Smooth muscle cell (in vitro differentiated cells): Measurements from ENCODE around the gene PPP2R1A. TPM values are rescaled to one million over a fixed set of nuclear protein-coding genes. Genes with fewer than 3 reads are reported as not detected.

ENCODE experiments used
- DNase-seq: peaks from one replicate; lab custom pipeline; 2025; ENCODE audit not compliant: unreplicated experiment; lab: John Stamatoyannopoulos, UW
- H2AFZ ChIP-seq: fragments of 200-600 bp; sonication (generic); 2 replicates; pipeline ENCODE4 v1.6.0; 2016; ENCODE audit warnings: antibody characterized with exemption, low read depth, mild to moderate bottlenecking
- H3F3A ChIP-seq: fragments of 200-600 bp; sonication (generic); 2 replicates; pipeline ENCODE4 v1.6.0; 2017; ENCODE audit warnings: antibody characterized with exemption, low read depth
- H3K27ac ChIP-seq: fragments of 200-600 bp; sonication (generic); 2 replicates; pipeline ENCODE4 v1.5.1; 2016; ENCODE audit warnings: low read depth, mild to moderate bottlenecking
- H3K27me3 ChIP-seq: fragments of 200-600 bp; sonication (generic); 2 replicates; pipeline ENCODE4 v1.6.1; 2016; ENCODE audit warnings: low read depth, mild to moderate bottlenecking
- H3K36me3 ChIP-seq: fragments of 200-600 bp; sonication (generic); 2 replicates; pipeline ENCODE4 v1.5.1; 2016; ENCODE audit warnings: low read depth
- H3K4me1 ChIP-seq: fragments of 200-600 bp; sonication (generic); 2 replicates; pipeline ENCODE4 v1.5.1; 2016; ENCODE audit warnings: low read depth
- H3K4me2 ChIP-seq: fragments of 200-600 bp; sonication (generic); 2 replicates; pipeline ENCODE4 v1.6.0; 2016; ENCODE audit warnings: mild to moderate bottlenecking
- H3K4me3 ChIP-seq: fragments of 200-600 bp; sonication (generic); 2 replicates; pipeline ENCODE4 v1.5.1; 2016; ENCODE audit warnings: mild to moderate bottlenecking
- H3K79me2 ChIP-seq: fragments of 200-600 bp; sonication (generic); 2 replicates; pipeline ENCODE4 v1.6.0; 2016; ENCODE audit warnings: low read depth, mild to moderate bottlenecking
- H3K9ac ChIP-seq: fragments of 200-600 bp; sonication (generic); 2 replicates; pipeline ENCODE4 v1.6.0; 2016; ENCODE audit warnings: low read depth
- H3K9me3 ChIP-seq: fragments of 200-600 bp; sonication (generic); replicated peaks from 2 replicates; pipeline ENCODE4 v1.5.1; 2016; ENCODE audit warnings: low read depth
- H4K20me1 ChIP-seq: fragments of 200-600 bp; sonication (generic); 2 replicates; pipeline ENCODE4 v1.6.0; 2016; ENCODE audit warnings: low read depth
- WGBS: methylation state at CpG from one replicate; pipeline ENCODE4 v1.1.7; 2016; ENCODE audit warnings: low lambda C conversion rate; 5-methylcytosine and 5-hydroxymethylcytosine counted together
- microRNA-seq: library from miRNA; unstranded; fragments of <30 nt; microRNA quantifications from one replicate; pipeline ENCODE4, GENCODE V29; 2016; ENCODE audit warnings: borderline number of aligned reads
- polyA plus RNA-seq: library from polyadenylated mRNA; unstranded; fragments of >200 nt; fragmentation: Nextera tagmentation; extraction: Ambion mirVana; gene quantifications from 2 replicates; pipeline ENCODE4 v1.2.1, GENCODE V29; 2016
- small RNA-seq: library from RNA; depleted of rRNA; stranded (forward); fragments of <200 nt; gene quantifications from one replicate; pipeline ENCODE3, GENCODE V24; 2014
- total RNA-seq: library from RNA; depleted of rRNA; stranded (reverse); fragments of >200 nt; gene quantifications from 2 replicates; pipeline ENCODE4 v1.2.3, GENCODE V29; 2014
- TF ChIP-seq, protein P1 (sequence below): fragments of 200-600 bp; sonication (generic); IDR thresholded peaks from 2 replicates; pipeline ENCODE4 v1.5.1; 2017; ENCODE audit warnings: borderline replicate concordance, mild to moderate bottlenecking, antibody characterized with exemption; ENCODE audit not compliant: insufficient read depth, poor library complexity, severe bottlenecking

The PPP2R1A gene
- total and polyA plus RNA-seq, 2 experiments from 2014 or later, result 121 to 265 TPM

DNA sequence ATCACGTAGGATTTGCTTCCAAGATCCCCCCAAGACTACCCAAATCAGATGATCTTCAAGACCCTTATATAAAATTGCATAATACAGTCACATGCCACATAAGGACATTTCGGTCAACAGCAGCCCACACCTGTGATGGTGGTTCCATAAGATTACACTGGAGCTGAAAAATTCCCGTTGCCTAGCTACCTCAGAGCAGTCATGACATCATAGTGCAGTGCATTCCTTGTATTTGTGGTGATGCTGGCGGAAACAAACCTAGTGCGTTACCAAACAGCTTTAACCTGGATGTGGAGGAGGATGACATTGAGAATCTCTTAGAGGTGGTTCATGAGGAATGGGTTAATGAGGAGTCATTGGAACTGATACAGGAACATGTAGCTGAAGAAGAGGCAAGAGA lies 84.3 kb downstream of the PPP2R1A start:
- H3K4me3 ChIP-seq, result no peak overlapping the region
- no peak overlapping the region for H3K27ac ChIP-seq
- TF ChIP-seq, protein P1, sequence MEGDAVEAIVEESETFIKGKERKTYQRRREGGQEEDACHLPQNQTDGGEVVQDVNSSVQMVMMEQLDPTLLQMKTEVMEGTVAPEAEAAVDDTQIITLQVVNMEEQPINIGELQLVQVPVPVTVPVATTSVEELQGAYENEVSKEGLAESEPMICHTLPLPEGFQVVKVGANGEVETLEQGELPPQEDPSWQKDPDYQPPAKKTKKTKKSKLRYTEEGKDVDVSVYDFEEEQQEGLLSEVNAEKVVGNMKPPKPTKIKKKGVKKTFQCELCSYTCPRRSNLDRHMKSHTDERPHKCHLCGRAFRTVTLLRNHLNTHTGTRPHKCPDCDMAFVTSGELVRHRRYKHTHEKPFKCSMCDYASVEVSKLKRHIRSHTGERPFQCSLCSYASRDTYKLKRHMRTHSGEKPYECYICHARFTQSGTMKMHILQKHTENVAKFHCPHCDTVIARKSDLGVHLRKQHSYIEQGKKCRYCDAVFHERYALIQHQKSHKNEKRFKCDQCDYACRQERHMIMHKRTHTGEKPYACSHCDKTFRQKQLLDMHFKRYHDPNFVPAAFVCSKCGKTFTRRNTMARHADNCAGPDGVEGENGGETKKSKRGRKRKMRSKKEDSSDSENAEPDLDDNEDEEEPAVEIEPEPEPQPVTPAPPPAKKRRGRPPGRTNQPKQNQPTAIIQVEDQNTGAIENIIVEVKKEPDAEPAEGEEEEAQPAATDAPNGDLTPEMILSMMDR, result no peak
- H3F3A ChIP-seq, result no peaks in the 10 kb centered on the region
- no peak for DNase-seq
- no peak overlapping the region for H3K4me2 ChIP-seq
- H3K4me1 ChIP-seq, result peaks cover 5% of the 10 kb centered on the region
- no peak overlapping the region for H3K9ac ChIP-seq
- H3K9me3 ChIP-seq, result no peaks in the 10 kb centered on the region
- peaks cover 91% of the 10 kb centered on the region for H3K79me2 ChIP-seq
- 98% methylated on average over 5 of the region's 5 CpGs for WGBS
- H4K20me1 ChIP-seq, result peaks cover 65% of the 10 kb centered on the region
- H2AFZ ChIP-seq, result no peak overlapping the region
- H3K27me3 ChIP-seq, result no peaks in the 10 kb centered on the region
- H3K36me3 ChIP-seq, result peaks cover 7% of the 10 kb centered on the region

DNA sequence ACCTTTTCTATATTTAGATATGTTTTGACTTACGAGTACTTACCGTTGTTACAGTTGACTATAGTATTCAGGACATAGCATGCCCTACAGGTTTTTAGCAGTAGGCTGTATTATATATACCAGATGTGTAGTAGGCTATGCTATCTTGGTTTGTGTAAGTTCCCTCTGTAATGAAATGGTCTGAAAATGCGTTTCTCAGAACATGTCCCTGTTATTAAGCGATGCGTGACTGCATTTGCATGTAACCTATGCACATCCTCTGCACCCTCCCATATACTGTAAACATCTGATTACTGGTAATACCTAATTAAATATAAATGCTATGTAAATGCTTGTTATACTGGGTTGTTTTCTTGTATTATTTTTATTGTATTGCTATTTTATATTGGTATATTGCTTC lies 86.1 kb downstream of the PPP2R1A start:
- WGBS, result 91% methylated on average over 5 of the region's 5 CpGs

DNA sequence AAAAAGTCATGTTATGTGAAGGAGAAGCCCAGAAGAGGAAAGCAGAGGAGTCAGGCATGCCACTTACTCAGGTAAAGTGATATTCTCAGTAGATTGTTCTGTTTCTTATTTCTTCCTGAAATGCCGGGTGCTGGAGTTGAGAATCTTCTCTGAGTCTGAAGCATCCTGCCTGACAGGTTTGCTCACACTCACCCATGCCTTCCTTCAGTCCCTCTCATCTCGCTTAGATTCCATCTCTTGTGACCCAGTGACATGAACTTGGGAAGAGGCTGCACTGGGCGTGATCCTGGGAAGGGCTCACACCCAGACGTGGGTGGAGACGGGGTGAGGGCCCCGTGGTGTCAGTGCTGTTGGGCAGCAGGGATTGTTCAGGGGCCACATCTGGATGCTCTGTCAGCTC lies 87.6 kb downstream of the PPP2R1A start:
- Histone ChIP-seq H3K4me1 (no peaks in the 10 kb centered on the region), H3K9me3 (no peaks in the 10 kb centered on the region), H3K36me3 (peaks cover 7% of the 10 kb centered on the region), H4K20me1 (peaks cover 89% of the 10 kb centered on the region), H3K4me3 (no peak overlapping the region), H3K4me2 (no peak overlapping the region), H2AFZ (no peak overlapping the region), H3K27me3 (no peaks in the 10 kb centered on the region), H3K79me2 (peaks cover 100% of the 10 kb centered on the region), H3F3A (no peaks in the 10 kb centered on the region), H3K9ac (no peak overlapping the region), H3K27ac (peak overlapping the region; percentile 6)
- no peak for DNase-seq
- WGBS, result 77% methylated on average over 6 of the region's 6 CpGs
- TF ChIP-seq, protein P1, result no peak

More for the DNA sequence above, 86.1 kb downstream of the PPP2R1A start:
- peaks cover 2% of the 10 kb centered on the region for H3K4me1 ChIP-seq
- TF ChIP-seq, protein P1, result no peak
- H3K36me3 ChIP-seq, result peaks cover 7% of the 10 kb centered on the region
- DNase-seq, result no peak
- no peak overlapping the region for H3K27ac ChIP-seq
- H3K79me2 ChIP-seq, result peaks cover 100% of the 10 kb centered on the region
- H3K9me3 ChIP-seq, result no peaks in the 10 kb centered on the region
- no peak overlapping the region for H3K9ac ChIP-seq
- H3K4me2 ChIP-seq, result no peak overlapping the region
- peaks cover 80% of the 10 kb centered on the region for H4K20me1 ChIP-seq
- H3K4me3 ChIP-seq, result no peak overlapping the region
- H3K27me3 ChIP-seq, result no peaks in the 10 kb centered on the region
- H2AFZ ChIP-seq, result no peak overlapping the region
- no peaks in the 10 kb centered on the region for H3F3A ChIP-seq

Small RNAs within 50 kb of the gene (microRNA-seq; reads per million reads assigned to microRNA genes)
- not detected for gene MIR6801

Small RNAs within 50 kb of the gene (small RNA-seq; reads per million reads assigned to genes)
- not detected for gene MIR6801
- gene RF00019, result not detected
- 6.0 reads per million, percentile 67 among the genes with 10 or more reads in this experiment for gene RPL37P23

Other genes starting within 250 kb of the PPP2R1A start
- gene ZNF350, start 203.2 kb upstream of the PPP2R1A start, total RNA-seq, result 3.9 and 5.2 TPM in 2 replicates
- gene ZNF350, start 203.2 kb upstream of the PPP2R1A start, polyA plus RNA-seq, result 3.0 and 3.4 TPM in 2 replicates
- gene ZNF615, start 181.8 kb upstream of the PPP2R1A start, total RNA-seq, result 13.2 and 23.6 TPM in 2 replicates
- gene ZNF615, start 181.8 kb upstream of the PPP2R1A start, polyA plus RNA-seq, result 3.5 and 4.5 TPM in 2 replicates
- gene ZNF614, start 161.7 kb upstream of the PPP2R1A start, total RNA-seq, result 11.1 and 17.8 TPM in 2 replicates
- 5.9 and 7.9 TPM in 2 replicates for gene ZNF614, start 161.7 kb upstream of the PPP2R1A start, polyA plus RNA-seq
- 18.3 and 29.9 TPM in 2 replicates for gene ZNF432, start 141.2 kb upstream of the PPP2R1A start, total RNA-seq
- 4.2 and 6.3 TPM in 2 replicates for gene ZNF432, start 141.2 kb upstream of the PPP2R1A start, polyA plus RNA-seq
- 37.4 and 50.6 TPM in 2 replicates for gene ZNF841, start 94.3 kb upstream of the PPP2R1A start, total RNA-seq
- 7.8 and 7.9 TPM in 2 replicates for gene ZNF841, start 94.3 kb upstream of the PPP2R1A start, polyA plus RNA-seq
- gene ZNF616, start 50.1 kb upstream of the PPP2R1A start, total RNA-seq, result 11.3 and 13.2 TPM in 2 replicates
- 4.8 and 8.7 TPM in 2 replicates for gene ZNF616, start 50.1 kb upstream of the PPP2R1A start, polyA plus RNA-seq
- 5.7 TPM in 2 replicates for gene ZNF836, start 18.4 kb upstream of the PPP2R1A start, total RNA-seq
- 3.2 and 3.3 TPM in 2 replicates for gene ZNF836, start 18.4 kb upstream of the PPP2R1A start, polyA plus RNA-seq
- 16.2 and 18.7 TPM in 2 replicates for gene ZNF766, start 79.5 kb downstream of the PPP2R1A start, total RNA-seq
- gene ZNF766, start 79.5 kb downstream of the PPP2R1A start, polyA plus RNA-seq, result 15.6 and 24.9 TPM in 2 replicates
- 7.4 and 7.5 TPM in 2 replicates for gene ZNF480, start 107.1 kb downstream of the PPP2R1A start, total RNA-seq
- 10.7 and 11.0 TPM in 2 replicates for gene ZNF480, start 107.1 kb downstream of the PPP2R1A start, polyA plus RNA-seq
- gene ZNF610, start 146.2 kb downstream of the PPP2R1A start, total RNA-seq, result 6.0 and 16.0 TPM in 2 replicates
- 3.3 and 3.7 TPM in 2 replicates for gene ZNF610, start 146.2 kb downstream of the PPP2R1A start, polyA plus RNA-seq
- 19.7 and 25.3 TPM in 2 replicates for gene ZNF880, start 179.9 kb downstream of the PPP2R1A start, total RNA-seq
- 21.9 and 26.1 TPM in 2 replicates for gene ZNF880, start 179.9 kb downstream of the PPP2R1A start, polyA plus RNA-seq
- gene ZNF528, start 207.8 kb downstream of the PPP2R1A start, total RNA-seq, result 21.0 and 33.0 TPM in 2 replicates
- 16.3 and 21.7 TPM in 2 replicates for gene ZNF528, start 207.8 kb downstream of the PPP2R1A start, polyA plus RNA-seq
- not detected in 2 replicates for gene ZNF534, start 239.1 kb downstream of the PPP2R1A start, total RNA-seq
- gene ZNF534, start 239.1 kb downstream of the PPP2R1A start, polyA plus RNA-seq, result 0.23 and 0.54 TPM in 2 replicates